ENCODE results near the gene B3GNT3. TPM values are rescaled to one million over a fixed set of nuclear protein-coding genes. Genes with fewer than 3 reads are reported as not detected.

The B3GNT3 gene
- total and polyA plus RNA-seq, 2 of the 4 experiments (the other 2 are of a cell fraction), result not detected

- TF ChIP-seq SMC3 (IDR thresholded peaks at IDR 0.05; ENCODE audit: low read depth, low read length), result no peak
These were observed 52.8 kb downstream of the B3GNT3 start, which contains the start of gene JAK3 (continued) for GRCh38 chr19:17847538-17848366.

DNA sequence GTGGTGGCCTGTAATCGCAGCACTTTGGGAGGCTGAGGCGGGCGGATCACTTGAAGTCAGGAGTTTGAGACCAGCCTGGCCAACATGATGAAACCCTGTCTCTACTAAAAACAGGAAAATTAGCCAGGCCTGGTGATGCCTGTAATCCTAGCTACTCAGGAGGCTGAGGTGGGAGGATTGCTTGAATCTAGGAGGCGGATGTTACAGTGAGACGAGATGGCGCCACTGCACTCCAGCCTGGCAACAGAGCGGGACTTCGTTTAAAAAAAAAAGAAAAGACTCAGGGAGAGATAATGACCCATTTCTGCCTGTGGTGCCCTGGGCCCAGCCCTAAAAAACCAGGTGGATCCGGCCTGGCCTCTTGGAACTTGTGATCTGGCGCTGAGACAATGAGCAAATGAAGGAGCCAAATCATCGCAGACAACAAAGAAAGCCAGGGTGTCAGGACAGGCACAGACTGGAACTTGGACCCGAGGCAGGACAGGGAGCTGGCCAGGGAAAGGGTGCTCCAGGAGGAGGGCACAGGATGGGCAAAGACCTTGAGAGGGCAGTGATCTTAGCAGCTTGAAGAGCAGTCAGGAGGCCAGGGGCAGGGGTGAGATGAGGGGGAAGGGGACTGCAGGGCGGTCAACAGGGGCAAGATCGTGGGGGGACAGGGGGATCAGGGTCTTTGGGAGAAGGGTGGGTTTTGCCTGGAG, 53.8 kb downstream of the B3GNT3 start:
- H3K56ac ChIP-seq (ENCODE audit: extremely low read depth, insufficient read depth, low read length), result no peak overlapping the region
- in situ Hi-C loops (cut with MboI; ENCODE audit: low sequenced_read_pairs), result no loop called here
- DNase-seq, result no peak
- TF ChIP-seq SMC3 (IDR thresholded peaks at IDR 0.05; ENCODE audit: low read depth, low read length) (no peak), MAFK (IDR thresholded peaks at IDR 0.05; ENCODE audit: low read depth, low read length) (no peak), NFE2L2 (IDR thresholded peaks at IDR 0.05; ENCODE audit: low read depth, low read length) (no peak), RAD21 (IDR thresholded peaks at IDR 0.05; ENCODE audit: low read length) (no peak), MAZ (IDR thresholded peaks at IDR 0.05; ENCODE audit: borderline replicate concordance, low read depth, low read length) (no peak), CEBPB (IDR thresholded peaks at IDR 0.05; ENCODE audit: low read depth, low read length) (no peak), POLR2A (IDR thresholded peaks at IDR 0.05; ENCODE audit: low read depth, low read length) (no peak), RCOR1 (IDR thresholded peaks at IDR 0.05; ENCODE audit: insufficient replicate concordance, low read length) (no peak), BHLHE40 (IDR thresholded peaks at IDR 0.05; ENCODE audit: low read depth, low read length) (no peak), RFX5 (IDR thresholded peaks at IDR 0.05; ENCODE audit: low read depth, low read length) (no peak), CHD1 (IDR thresholded peaks at IDR 0.05; ENCODE audit: low read depth, low read length) (no peak)
- TF ChIP-seq, protein P1, sequence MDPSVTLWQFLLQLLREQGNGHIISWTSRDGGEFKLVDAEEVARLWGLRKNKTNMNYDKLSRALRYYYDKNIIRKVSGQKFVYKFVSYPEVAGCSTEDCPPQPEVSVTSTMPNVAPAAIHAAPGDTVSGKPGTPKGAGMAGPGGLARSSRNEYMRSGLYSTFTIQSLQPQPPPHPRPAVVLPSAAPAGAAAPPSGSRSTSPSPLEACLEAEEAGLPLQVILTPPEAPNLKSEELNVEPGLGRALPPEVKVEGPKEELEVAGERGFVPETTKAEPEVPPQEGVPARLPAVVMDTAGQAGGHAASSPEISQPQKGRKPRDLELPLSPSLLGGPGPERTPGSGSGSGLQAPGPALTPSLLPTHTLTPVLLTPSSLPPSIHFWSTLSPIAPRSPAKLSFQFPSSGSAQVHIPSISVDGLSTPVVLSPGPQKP (IDR thresholded peaks at IDR 0.05; ENCODE audit: borderline replicate concordance, low read depth, low read length), result no peak
- TF ChIP-seq, protein P2, sequence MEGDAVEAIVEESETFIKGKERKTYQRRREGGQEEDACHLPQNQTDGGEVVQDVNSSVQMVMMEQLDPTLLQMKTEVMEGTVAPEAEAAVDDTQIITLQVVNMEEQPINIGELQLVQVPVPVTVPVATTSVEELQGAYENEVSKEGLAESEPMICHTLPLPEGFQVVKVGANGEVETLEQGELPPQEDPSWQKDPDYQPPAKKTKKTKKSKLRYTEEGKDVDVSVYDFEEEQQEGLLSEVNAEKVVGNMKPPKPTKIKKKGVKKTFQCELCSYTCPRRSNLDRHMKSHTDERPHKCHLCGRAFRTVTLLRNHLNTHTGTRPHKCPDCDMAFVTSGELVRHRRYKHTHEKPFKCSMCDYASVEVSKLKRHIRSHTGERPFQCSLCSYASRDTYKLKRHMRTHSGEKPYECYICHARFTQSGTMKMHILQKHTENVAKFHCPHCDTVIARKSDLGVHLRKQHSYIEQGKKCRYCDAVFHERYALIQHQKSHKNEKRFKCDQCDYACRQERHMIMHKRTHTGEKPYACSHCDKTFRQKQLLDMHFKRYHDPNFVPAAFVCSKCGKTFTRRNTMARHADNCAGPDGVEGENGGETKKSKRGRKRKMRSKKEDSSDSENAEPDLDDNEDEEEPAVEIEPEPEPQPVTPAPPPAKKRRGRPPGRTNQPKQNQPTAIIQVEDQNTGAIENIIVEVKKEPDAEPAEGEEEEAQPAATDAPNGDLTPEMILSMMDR (conservative IDR thresholded peaks at IDR 0.05; ENCODE audit: low read depth, low read length), result no peak

More for the DNA sequence above, 53.8 kb downstream of the B3GNT3 start:
- H3K23ac ChIP-seq (ENCODE audit: low read depth, low read length), result no peak overlapping the region
- BruUV-seq (replicated peaks), result no TSS peak
- no peaks in the 10 kb centered on the region for H3K36me3 ChIP-seq (ENCODE audit: control insufficient read depth, insufficient read depth, low read length)
- no peaks in the 10 kb centered on the region for H4K20me1 ChIP-seq (ENCODE audit: insufficient read depth, low read length)
- ChIA-PET POLR2A (ENCODE audit: unreplicated experiment) (no interaction called here), CTCF (no interaction called here)
- no peak overlapping the region for H2BK20ac ChIP-seq (ENCODE audit: low read depth, low read length)
- no peaks in the 10 kb centered on the region for H3K79me1 ChIP-seq (ENCODE audit: low read depth in 1 of 2, low read length in 2 of 2)
- H3K9ac ChIP-seq (ENCODE audit: low read depth, low read length), result no peak overlapping the region
- H2AK9ac ChIP-seq (replicated peaks; ENCODE audit: low read depth, low read length, poor library complexity), result no peak overlapping the region
- H2BK15ac ChIP-seq (ENCODE audit: low read depth, low read length), result no peak overlapping the region
- no peaks in the 10 kb centered on the region for H3K9me1 ChIP-seq (ENCODE audit: insufficient read depth, low read length)
- H3K4me3 ChIP-seq (ENCODE audit: insufficient read depth, low read depth, low read length), result no peak overlapping the region
- no peak overlapping the region for H4K5ac ChIP-seq (ENCODE audit: low read depth, low read length)
- WGBS, 2 experiments (ENCODE audit: extremely low coverage in 2 of 2, insufficient read length in 1 of 2), result 95% methylated on average over 8 of the region's 14 CpGs; no CpG with 5 or more reads in 1 of the 2 experiments
- no peak overlapping the region for H2AFZ ChIP-seq (replicated peaks; ENCODE audit: low read length, poor library complexity)
- H4K8ac ChIP-seq (ENCODE audit: low read depth in 2 of 2, low read length in 2 of 2), result no peak overlapping the region; a peak in 1 of 4 replicates
- ATAC-seq (ENCODE audit: low read depth), result no peak
- dilution Hi-C loops (cut with HindIII; ENCODE audit: low sequenced_read_pairs, unreplicated experiment), result no loop called here
- intact Hi-C loops (cut with micrococcal nuclease), result no loop called here
- no peak overlapping the region for H2BK5ac ChIP-seq (ENCODE audit: low read depth, low read length, poor library complexity, severe bottlenecking)
- no peak overlapping the region for H3K18ac ChIP-seq (ENCODE audit: low read depth, low read length)
- peaks cover 4% of the 10 kb centered on the region for H3K4me1 ChIP-seq (ENCODE audit: control insufficient read depth, insufficient read depth, low read length)
- no peak overlapping the region for H3K27ac ChIP-seq (ENCODE audit: insufficient read depth, low read length)
- peaks cover 2% of the 10 kb centered on the region; the same call in 1 of the 2 replicates for H3K27me3 ChIP-seq (ENCODE audit: control insufficient read depth, insufficient read depth, low read length)
- no peak overlapping the region for H3K4me2 ChIP-seq (ENCODE audit: low read depth, low read length)
- H3K4ac ChIP-seq (ENCODE audit: low read depth, low read length), result no peak overlapping the region
- no peak overlapping the region for H2AK5ac ChIP-seq (ENCODE audit: low read depth, low read length)
- H2BK120ac ChIP-seq (ENCODE audit: low read depth, low read length), result no peak overlapping the region
- no peak overlapping the region for H4K91ac ChIP-seq (ENCODE audit: insufficient read depth, low read depth, low read length)
- H3K9me3 ChIP-seq (ENCODE audit: control insufficient read depth, insufficient read depth, low read length), result no peaks in the 10 kb centered on the region
- H3K14ac ChIP-seq (replicated peaks; ENCODE audit: low read depth, low read length), result no peak overlapping the region
